ENCODE measurements around the gene DSCAM. TPM values are rescaled to one million over a fixed set of nuclear protein-coding genes. Genes with fewer than 3 reads are reported as not detected.

The DSCAM gene
- total RNA-seq, 1 donor = not detected

DNA sequence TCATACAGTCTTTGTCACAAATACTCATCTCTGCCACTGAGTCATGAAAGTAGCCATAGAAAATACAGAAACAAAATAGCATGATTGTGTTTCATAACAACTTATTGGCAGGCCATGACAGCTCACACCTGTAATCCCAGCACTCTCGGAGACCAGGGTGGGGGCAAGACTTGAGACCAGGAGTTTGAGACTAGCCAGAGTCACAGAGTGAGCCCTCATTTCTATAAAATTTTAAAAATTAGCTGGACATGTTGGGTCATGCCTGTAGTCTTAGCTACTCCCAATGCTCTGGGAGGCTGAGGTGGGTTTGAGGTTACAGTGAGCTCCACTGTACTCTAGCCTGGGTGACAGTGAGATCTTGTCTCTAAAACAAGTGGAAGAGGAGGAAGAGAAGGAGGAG is 568.6 kb downstream of the DSCAM start:
- no peaks in the 10 kb centered on the region for H3K36me3 ChIP-seq (ENCODE audit: insufficient read depth, low read length)
- H3K79me2 ChIP-seq (ENCODE audit: insufficient read depth, low read length) = no peaks in the 10 kb centered on the region
- H3K4me3 ChIP-seq (ENCODE audit: insufficient read depth, low read length) = no peak overlapping the region
- H4K20me1 ChIP-seq (ENCODE audit: insufficient read depth, low read length) = no peaks in the 10 kb centered on the region
- H3K27ac ChIP-seq (ENCODE audit: low read depth, low read length) = no peak overlapping the region
- no peak overlapping the region for H3K4me2 ChIP-seq (ENCODE audit: insufficient read depth, low read length)
- TF ChIP-seq, protein P1, sequence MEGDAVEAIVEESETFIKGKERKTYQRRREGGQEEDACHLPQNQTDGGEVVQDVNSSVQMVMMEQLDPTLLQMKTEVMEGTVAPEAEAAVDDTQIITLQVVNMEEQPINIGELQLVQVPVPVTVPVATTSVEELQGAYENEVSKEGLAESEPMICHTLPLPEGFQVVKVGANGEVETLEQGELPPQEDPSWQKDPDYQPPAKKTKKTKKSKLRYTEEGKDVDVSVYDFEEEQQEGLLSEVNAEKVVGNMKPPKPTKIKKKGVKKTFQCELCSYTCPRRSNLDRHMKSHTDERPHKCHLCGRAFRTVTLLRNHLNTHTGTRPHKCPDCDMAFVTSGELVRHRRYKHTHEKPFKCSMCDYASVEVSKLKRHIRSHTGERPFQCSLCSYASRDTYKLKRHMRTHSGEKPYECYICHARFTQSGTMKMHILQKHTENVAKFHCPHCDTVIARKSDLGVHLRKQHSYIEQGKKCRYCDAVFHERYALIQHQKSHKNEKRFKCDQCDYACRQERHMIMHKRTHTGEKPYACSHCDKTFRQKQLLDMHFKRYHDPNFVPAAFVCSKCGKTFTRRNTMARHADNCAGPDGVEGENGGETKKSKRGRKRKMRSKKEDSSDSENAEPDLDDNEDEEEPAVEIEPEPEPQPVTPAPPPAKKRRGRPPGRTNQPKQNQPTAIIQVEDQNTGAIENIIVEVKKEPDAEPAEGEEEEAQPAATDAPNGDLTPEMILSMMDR (IDR thresholded peaks at IDR 0.05; ENCODE audit: extremely low read depth, low read depth, low read length) = no peak
- H2AFZ ChIP-seq (ENCODE audit: low read length) = no peak overlapping the region
- no peaks in the 10 kb centered on the region for H3K4me1 ChIP-seq (ENCODE audit: insufficient read depth, low read length)
- peaks cover 2% of the 10 kb centered on the region for H3K9me3 ChIP-seq (ENCODE audit: low read depth, low read length)
- DNase-seq (ENCODE audit: insufficient read length, low spot score, missing footprints) = no peak
- H3K27me3 ChIP-seq (ENCODE audit: insufficient read depth, low read length) = no peaks in the 10 kb centered on the region

DNA sequence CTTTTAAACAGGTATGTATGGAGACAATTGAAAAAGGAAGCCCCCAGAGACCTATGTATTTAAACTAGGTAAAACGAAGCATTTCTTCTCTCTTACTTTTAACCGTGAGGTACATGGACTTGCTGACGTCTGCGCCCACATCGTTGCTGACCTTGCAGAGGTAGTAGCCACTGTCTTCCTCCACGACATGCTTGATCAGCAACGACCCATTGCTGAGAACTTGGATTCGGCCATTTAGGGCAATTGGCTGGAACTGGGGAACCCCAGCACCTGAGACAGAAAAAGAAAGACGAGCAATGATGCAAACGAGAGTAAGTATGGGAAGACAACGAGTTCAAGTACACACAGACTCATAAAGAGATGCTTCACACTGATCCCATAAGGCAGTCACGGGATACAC is 571.0 kb downstream of the DSCAM start:
- Histone ChIP-seq H3K4me1 (ENCODE audit: insufficient read depth, low read length) (no peaks in the 10 kb centered on the region), H3K79me2 (ENCODE audit: insufficient read depth, low read length) (no peaks in the 10 kb centered on the region), H3K27ac (ENCODE audit: low read depth, low read length) (no peak overlapping the region), H2AFZ (ENCODE audit: low read length) (no peak overlapping the region), H3K9me3 (ENCODE audit: low read depth, low read length) (peaks cover 2% of the 10 kb centered on the region), H3K4me2 (ENCODE audit: insufficient read depth, low read length) (no peak overlapping the region), H3K36me3 (ENCODE audit: insufficient read depth, low read length) (no peaks in the 10 kb centered on the region), H4K20me1 (ENCODE audit: insufficient read depth, low read length) (no peaks in the 10 kb centered on the region), H3K27me3 (ENCODE audit: insufficient read depth, low read length) (no peaks in the 10 kb centered on the region), H3K4me3 (ENCODE audit: insufficient read depth, low read length) (no peak overlapping the region)
- DNase-seq (ENCODE audit: insufficient read length, low spot score, missing footprints) = no peak
- TF ChIP-seq, protein P1 (IDR thresholded peaks at IDR 0.05; ENCODE audit: extremely low read depth, low read depth, low read length) = no peak

DNA sequence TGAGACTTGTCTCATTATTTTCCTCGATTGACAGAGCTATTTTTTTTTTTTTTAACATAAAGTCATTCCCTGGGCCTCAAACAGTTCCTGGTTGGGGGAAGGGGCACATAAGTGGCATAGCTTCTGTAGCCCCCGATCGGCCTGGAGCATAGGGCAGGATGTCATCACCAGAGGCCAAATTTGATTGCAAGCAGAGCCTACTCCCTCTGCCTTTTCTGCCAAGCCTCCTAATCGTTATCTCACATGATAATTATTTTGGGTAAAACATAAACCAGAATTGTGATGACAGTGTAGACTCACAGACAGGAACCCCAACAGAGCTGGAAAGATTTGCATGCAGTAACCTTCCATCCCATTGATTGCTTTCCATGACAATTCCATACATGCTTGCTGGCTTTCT is 574.9 kb downstream of the DSCAM start:
- Histone ChIP-seq H3K9me3 (ENCODE audit: low read depth, low read length) (no peaks in the 10 kb centered on the region), H4K20me1 (ENCODE audit: insufficient read depth, low read length) (no peaks in the 10 kb centered on the region), H2AFZ (ENCODE audit: low read length) (no peak overlapping the region), H3K27ac (ENCODE audit: low read depth, low read length) (no peak overlapping the region), H3K36me3 (ENCODE audit: insufficient read depth, low read length) (no peaks in the 10 kb centered on the region), H3K4me2 (ENCODE audit: insufficient read depth, low read length) (no peak overlapping the region), H3K27me3 (ENCODE audit: insufficient read depth, low read length) (no peaks in the 10 kb centered on the region), H3K4me1 (ENCODE audit: insufficient read depth, low read length) (no peaks in the 10 kb centered on the region), H3K4me3 (ENCODE audit: insufficient read depth, low read length) (no peak overlapping the region), H3K79me2 (ENCODE audit: insufficient read depth, low read length) (no peaks in the 10 kb centered on the region)
- DNase-seq (ENCODE audit: insufficient read length, low spot score, missing footprints) = no peak
- TF ChIP-seq, protein P1 (IDR thresholded peaks at IDR 0.05; ENCODE audit: extremely low read depth, low read depth, low read length) = no peak

DNA sequence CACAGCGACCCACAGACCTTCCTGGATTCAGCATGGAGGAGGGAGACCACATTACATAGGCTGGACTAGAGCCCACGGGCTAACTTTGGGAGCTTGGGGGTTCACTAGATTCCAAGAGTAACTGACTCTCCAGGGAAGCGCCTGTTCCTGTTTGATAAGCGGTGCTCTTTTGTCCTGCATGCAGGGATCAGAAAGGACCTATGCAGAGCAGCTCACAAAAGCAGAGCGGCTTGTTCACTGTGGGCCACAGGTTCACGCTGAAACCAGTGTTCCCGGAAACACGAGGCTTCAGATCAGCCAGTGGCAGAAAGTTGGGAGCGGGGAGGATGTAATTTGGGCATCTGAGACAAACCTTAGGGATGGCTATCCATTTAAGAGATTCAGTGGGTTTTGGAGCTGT is 575.8 kb downstream of the DSCAM start:
- H3K27me3 ChIP-seq (ENCODE audit: insufficient read depth, low read length) = no peaks in the 10 kb centered on the region
- no peaks in the 10 kb centered on the region for H3K36me3 ChIP-seq (ENCODE audit: insufficient read depth, low read length)
- no peaks in the 10 kb centered on the region for H3K4me1 ChIP-seq (ENCODE audit: insufficient read depth, low read length)
- no peak for DNase-seq (ENCODE audit: insufficient read length, low spot score, missing footprints)
- no peak overlapping the region for H3K4me2 ChIP-seq (ENCODE audit: insufficient read depth, low read length)
- H3K4me3 ChIP-seq (ENCODE audit: insufficient read depth, low read length) = no peak overlapping the region
- TF ChIP-seq, protein P1 (IDR thresholded peaks at IDR 0.05; ENCODE audit: extremely low read depth, low read depth, low read length) = no peak
- no peak overlapping the region for H3K27ac ChIP-seq (ENCODE audit: low read depth, low read length)
- H3K9me3 ChIP-seq (ENCODE audit: low read depth, low read length) = no peaks in the 10 kb centered on the region
- no peaks in the 10 kb centered on the region for H4K20me1 ChIP-seq (ENCODE audit: insufficient read depth, low read length)
- H2AFZ ChIP-seq (ENCODE audit: low read length) = no peak overlapping the region
- H3K79me2 ChIP-seq (ENCODE audit: insufficient read depth, low read length) = no peaks in the 10 kb centered on the region

Data from osteoblast (primary cell).